Prostate gland (tissue), 2 donors: ENCODE data around the gene MADD. TPM values are rescaled to one million over a fixed set of nuclear protein-coding genes. Genes with fewer than 3 reads are reported as not detected.

Experiments
- DNase-seq: peaks from one replicate; pipeline ENCODE4 v3.0.0-alpha.2; 2019; ENCODE audit warnings: low spot score
- H3K27ac ChIP-seq, 2 donors: fragments of 200-600 bp; sonication (generic); 2 replicates each; pipeline ENCODE4 v1.5.1; 2017 to 2019
- H3K27me3 ChIP-seq: fragments of 200-600 bp; sonication (generic); replicated peaks from 2 replicates; pipeline ENCODE4 v1.5.1; 2019; ENCODE audit not compliant: insufficient read depth
- H3K36me3 ChIP-seq, 2 donors: fragments of 200-600 bp; sonication (generic); 1 replicate in 1 of 2; 2 replicates in 1 of 2; pipeline versions ENCODE4 v1.5.1 to v1.8.1; 2017 to 2019
- H3K4me1 ChIP-seq: fragments of 200-600 bp; sonication (generic); replicated peaks from 2 replicates; pipeline ENCODE4 v1.5.1; 2019
- H3K4me3 ChIP-seq, 2 donors: fragments of 200-600 bp; sonication (generic); 2 replicates each; pipeline ENCODE4 v1.5.1; 2017 to 2019
- H3K9me3 ChIP-seq: fragments of 200-600 bp; sonication (generic); 2 replicates; pipeline ENCODE4 v1.5.1; 2017
- CTCF ChIP-seq, 4 experiments: fragments of 200-600 bp in 2 of 4; fragments of 450-650 bp in 2 of 4; sonication (generic) in 2 of 4; IDR thresholded peaks; 1 replicate in 3 of 4; 2 replicates in 1 of 4; pipeline ENCODE4 v1.5.1; 2016 to 2019; ENCODE audit warnings: antibody characterized with exemption in 4 of 4, mild to moderate bottlenecking in 2 of 4, moderate library complexity in 2 of 4
- POLR2A ChIP-seq: fragments of 450-650 bp; IDR thresholded peaks from one replicate; pipeline ENCODE4 v1.6.1; 2016; ENCODE audit warnings: antibody characterized with exemption, mild to moderate bottlenecking
- POLR2AphosphoS5 ChIP-seq: sonication (generic); formaldehyde crosslinking; IDR thresholded peaks from one replicate; pipeline ENCODE4 v1.6.1; 2017; ENCODE audit warnings: antibody characterized with exemption
- WGBS: methylation state at CpG from one replicate; pipeline ENCODE4 v1.1.5; 2018; 5-methylcytosine and 5-hydroxymethylcytosine counted together
- intact Hi-C: fragments of 100-400 bp; cut with DNase I; formaldehyde crosslinking; loops from one replicate; pipeline ENCODE4 v1.14.2; 2022
- total RNA-seq, 2 donors: library from RNA; depleted of rRNA; stranded (reverse); fragments of >200 nt; gene quantifications; one replicate each; pipeline ENCODE4 v1.1.0, GENCODE V29; 2016

MADD gene
- total RNA-seq, 2 donors from 2014 or later: 53.6 to 87.3 TPM

- no peak overlapping the region for H3K4me3 ChIP-seq
- peaks cover 10% of the 10 kb centered on the region for H3K4me1 ChIP-seq
- no peak overlapping the region for H3K27ac ChIP-seq
- WGBS: 0% methylated on average over 1 of the region's 1 CpG
- intact Hi-C loops: loop anchor here (10.0 kb wide), 1 partner anchor 152 kb away; the partner anchor contains the start of gene PSMC3
- H3K9me3 ChIP-seq: no peaks in the 10 kb centered on the region
- H3K27me3 ChIP-seq: no peaks in the 10 kb centered on the region
- peaks cover 7 to 19% of the 10 kb centered on the region in 2 donors for H3K36me3 ChIP-seq
- no peak for TF ChIP-seq CTCF (IDR thresholded peaks at IDR 0.05)
- TF ChIP-seq POLR2AphosphoS5: no peak
- no peak for TF ChIP-seq POLR2A
- no peak for DNase-seq
Measured at GRCh38 chr11:47272706-47273105, 2.8 kb downstream of the MADD start.

GRCh38 chr11:47274495-47275235 is 4.7 kb downstream of the MADD start:
- Histone ChIP-seq H3K27me3 (no peaks in the 10 kb centered on the region), H3K4me1 (no peaks in the 10 kb centered on the region), H3K27ac (no peak overlapping the region), H3K9me3 (no peaks in the 10 kb centered on the region), H3K4me3 (no peak overlapping the region), H3K36me3 (peaks cover 10 to 24% of the 10 kb centered on the region in 2 donors)
- TF ChIP-seq POLR2AphosphoS5 (no peak), CTCF (IDR thresholded peaks at IDR 0.05) (no peak)
- WGBS: 96% methylated on average over 28 of the region's 28 CpGs
- no peak for DNase-seq
- intact Hi-C loops: loop anchor here (10.0 kb wide), 1 partner anchor 150 kb away; the partner anchor contains the start of gene PSMC3

- Histone ChIP-seq H3K4me1 (no peaks in the 10 kb centered on the region), H3K4me3 (no peak overlapping the region), H3K9me3 (no peaks in the 10 kb centered on the region), H3K27me3 (no peaks in the 10 kb centered on the region), H3K27ac (no peak overlapping the region), H3K36me3 (peaks cover 13 to 28% of the 10 kb centered on the region in 2 donors)
- WGBS: 90% methylated on average over 4 of the region's 4 CpGs
- no peak for DNase-seq
- TF ChIP-seq CTCF (IDR thresholded peaks at IDR 0.05) (no peak), POLR2AphosphoS5 (no peak), POLR2A (no peak)
- intact Hi-C loops: loop anchor here (10.0 kb wide), 1 partner anchor 148 kb away; the partner anchor contains the start of gene PSMC3
Measured at GRCh38 chr11:47276923-47277322, 7.0 kb downstream of the MADD start.

- no peaks in the 10 kb centered on the region for H3K27me3 ChIP-seq
- no peaks in the 10 kb centered on the region for H3K4me1 ChIP-seq
- no peak overlapping the region for H3K27ac ChIP-seq
- intact Hi-C loops: loop anchor here (10.0 kb wide), 1 partner anchor 147 kb away; the partner anchor contains the start of gene PSMC3
- H3K9me3 ChIP-seq: no peaks in the 10 kb centered on the region
- TF ChIP-seq POLR2AphosphoS5: no peak
- TF ChIP-seq CTCF (IDR thresholded peaks at IDR 0.05): no peak
- TF ChIP-seq POLR2A: no peak
- no peak for DNase-seq
- WGBS: 76% methylated on average over 3 of the region's 3 CpGs
- peaks cover 13 to 35% of the 10 kb centered on the region in 2 donors for H3K36me3 ChIP-seq
- H3K4me3 ChIP-seq: no peak overlapping the region
Measured at GRCh38 chr11:47278058-47278457, 8.1 kb downstream of the MADD start.

- no peak for TF ChIP-seq POLR2AphosphoS5
- TF ChIP-seq POLR2A: no peak
- no peak for TF ChIP-seq CTCF (IDR thresholded peaks at IDR 0.05)
- no peaks in the 10 kb centered on the region for H3K9me3 ChIP-seq
- no peak overlapping the region for H3K4me3 ChIP-seq
- no peak overlapping the region for H3K27ac ChIP-seq
- no peak for DNase-seq
- intact Hi-C loops: loop anchor here (10.0 kb wide), 1 partner anchor 146 kb away; the partner anchor contains the start of gene PSMC3
- H3K4me1 ChIP-seq: no peaks in the 10 kb centered on the region
- 91% methylated on average over 4 of the region's 4 CpGs for WGBS
- peaks cover 13 to 41% of the 10 kb centered on the region in 2 donors for H3K36me3 ChIP-seq
- H3K27me3 ChIP-seq: no peaks in the 10 kb centered on the region
Measured at GRCh38 chr11:47278769-47279168, 8.8 kb downstream of the MADD start.
